GM10248 (cell line): ENCODE measurements around the gene INTS3.

Source experiments
- CTCF ChIA-PET: fragments of 300-600 bp; sonication (Branson Sonifier 250); formaldehyde crosslinking; extraction: SDS; loops from one replicate; lab custom pipeline; 2021; ENCODE audit warnings: antibody characterized with exemption; lab: Yijun Ruan, JAX
- POLR2A ChIA-PET: fragments of 350-650 bp; sonication (Branson Sonifier 250); formaldehyde crosslinking; extraction: SDS; loops from one replicate; lab custom pipeline; 2020; ENCODE audit warnings: antibody characterized with exemption; lab: Yijun Ruan, JAX
- DNase-seq: peaks from one replicate; pipeline ENCODE4 v3.0.0; 2012; ENCODE audit errors: extremely low spot score
- TF ChIP-seq, protein P1 (sequence below): IDR thresholded peaks from 2 replicates; pipeline ENCODE4 v1.5.1; 2012; ENCODE audit warnings: mild to moderate bottlenecking, low read depth; ENCODE audit errors: extremely low read depth, missing control alignments, control extremely low read depth

Gene INTS3

DNA sequence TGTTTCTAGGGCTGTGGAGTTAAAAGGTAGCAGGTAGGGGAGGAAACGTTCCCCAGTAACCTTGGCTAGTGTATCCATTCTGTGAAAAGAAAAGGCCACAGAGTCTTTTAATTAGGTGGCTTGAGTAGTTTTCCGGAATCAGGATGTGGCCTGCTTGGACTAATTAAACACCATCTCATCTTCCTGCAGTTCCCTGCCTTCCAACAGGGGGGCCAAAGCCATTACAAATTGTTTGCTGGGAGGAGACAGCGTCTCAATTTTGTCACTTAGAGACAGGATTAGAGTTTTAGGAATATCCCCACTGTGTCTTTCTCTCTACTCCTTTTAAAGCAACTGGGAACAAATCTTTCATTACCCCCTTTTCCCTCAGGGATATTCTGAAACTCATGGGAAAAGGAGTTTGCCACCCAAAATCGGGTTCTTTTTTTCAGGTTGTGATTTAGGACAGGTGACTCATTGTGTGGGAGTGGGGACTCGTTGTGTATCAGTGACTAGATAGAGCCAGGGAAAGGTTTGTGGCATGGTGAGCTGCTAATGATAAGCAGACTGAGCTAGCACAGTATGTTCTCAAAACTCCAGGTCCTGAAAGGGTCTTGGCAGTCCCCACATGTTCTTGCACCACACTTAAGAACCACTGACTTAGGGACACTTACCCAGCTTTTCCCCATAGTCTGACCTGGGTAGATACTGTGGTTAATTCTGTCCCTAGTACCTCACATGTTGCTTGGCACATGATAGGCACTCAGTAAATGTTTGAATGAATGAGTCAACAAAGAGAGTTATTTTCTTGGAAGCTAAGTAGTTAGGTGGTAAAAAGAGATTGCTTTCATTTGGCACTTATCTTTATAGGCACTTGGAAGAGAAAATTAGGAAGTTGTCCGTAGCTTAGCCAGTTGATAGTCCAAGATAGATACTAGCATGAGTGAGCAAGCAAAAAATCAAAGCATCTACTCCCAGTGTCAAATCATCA, 22.5 kb downstream of the INTS3 start:
- TF ChIP-seq, protein P1, sequence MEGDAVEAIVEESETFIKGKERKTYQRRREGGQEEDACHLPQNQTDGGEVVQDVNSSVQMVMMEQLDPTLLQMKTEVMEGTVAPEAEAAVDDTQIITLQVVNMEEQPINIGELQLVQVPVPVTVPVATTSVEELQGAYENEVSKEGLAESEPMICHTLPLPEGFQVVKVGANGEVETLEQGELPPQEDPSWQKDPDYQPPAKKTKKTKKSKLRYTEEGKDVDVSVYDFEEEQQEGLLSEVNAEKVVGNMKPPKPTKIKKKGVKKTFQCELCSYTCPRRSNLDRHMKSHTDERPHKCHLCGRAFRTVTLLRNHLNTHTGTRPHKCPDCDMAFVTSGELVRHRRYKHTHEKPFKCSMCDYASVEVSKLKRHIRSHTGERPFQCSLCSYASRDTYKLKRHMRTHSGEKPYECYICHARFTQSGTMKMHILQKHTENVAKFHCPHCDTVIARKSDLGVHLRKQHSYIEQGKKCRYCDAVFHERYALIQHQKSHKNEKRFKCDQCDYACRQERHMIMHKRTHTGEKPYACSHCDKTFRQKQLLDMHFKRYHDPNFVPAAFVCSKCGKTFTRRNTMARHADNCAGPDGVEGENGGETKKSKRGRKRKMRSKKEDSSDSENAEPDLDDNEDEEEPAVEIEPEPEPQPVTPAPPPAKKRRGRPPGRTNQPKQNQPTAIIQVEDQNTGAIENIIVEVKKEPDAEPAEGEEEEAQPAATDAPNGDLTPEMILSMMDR: no peak
- ChIA-PET CTCF (interaction anchor here (0.6 to 2.6 kb wide), 14 partner anchors 7 to 74 kb away, joined by 3 to 18 read pairs (median 4); partner anchors contain the start of gene NPR1), POLR2A (no interaction called here)
- no peak for DNase-seq

DNA sequence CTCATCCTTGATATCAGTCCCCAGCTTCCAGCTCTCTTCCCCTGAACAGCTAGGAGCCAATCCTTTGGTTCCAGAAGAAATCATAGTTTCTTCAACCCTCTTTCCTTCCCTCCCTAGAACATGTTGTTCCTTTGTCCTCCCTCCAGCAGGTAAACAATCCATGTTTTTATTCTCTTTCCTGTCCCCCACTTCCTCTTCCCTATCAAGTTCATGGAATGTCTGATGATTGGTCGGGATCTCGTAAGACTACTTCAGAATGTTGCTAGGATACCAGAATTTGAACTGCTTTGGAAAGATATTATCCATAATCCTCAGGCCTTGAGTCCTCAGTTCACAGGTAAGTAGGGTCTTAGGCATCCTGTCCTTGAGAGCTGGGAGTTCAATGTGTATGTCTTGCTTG, 24.2 kb downstream of the INTS3 start:
- ChIA-PET POLR2A (no interaction called here), CTCF (interaction anchor here (2.1 to 2.6 kb wide), 2 partner anchors 74 to 76 kb away, joined by 7 to 18 read pairs; partner anchors contain the start of gene NPR1)
- no peak for DNase-seq
- TF ChIP-seq, protein P1: no peak

- DNase-seq: no peak
- TF ChIP-seq, protein P1: no peak
- ChIA-PET CTCF (interaction anchor here (2.4 kb wide), 1 partner anchor 75 kb away, joined by 5 read pairs; no protein-coding TSS in a partner anchor), POLR2A (interaction anchor here (0.6 kb wide), 1 partner anchor 13 kb away, joined by 3 read pairs; no protein-coding TSS in a partner anchor)
Observed at GRCh38 chr1:153752571-153753195, 24.8 kb downstream of the INTS3 start.

- ChIA-PET CTCF (interaction anchor here (0.8 to 2.4 kb wide), 5 partner anchors 13 to 77 kb away, joined by 3 to 5 read pairs (median 3); no protein-coding TSS in a partner anchor), POLR2A (no interaction called here)
- DNase-seq: no peak
- TF ChIP-seq, protein P1: no peak
Observed at GRCh38 chr1:153754266-153754665, 26.4 kb downstream of the INTS3 start.

DNA sequence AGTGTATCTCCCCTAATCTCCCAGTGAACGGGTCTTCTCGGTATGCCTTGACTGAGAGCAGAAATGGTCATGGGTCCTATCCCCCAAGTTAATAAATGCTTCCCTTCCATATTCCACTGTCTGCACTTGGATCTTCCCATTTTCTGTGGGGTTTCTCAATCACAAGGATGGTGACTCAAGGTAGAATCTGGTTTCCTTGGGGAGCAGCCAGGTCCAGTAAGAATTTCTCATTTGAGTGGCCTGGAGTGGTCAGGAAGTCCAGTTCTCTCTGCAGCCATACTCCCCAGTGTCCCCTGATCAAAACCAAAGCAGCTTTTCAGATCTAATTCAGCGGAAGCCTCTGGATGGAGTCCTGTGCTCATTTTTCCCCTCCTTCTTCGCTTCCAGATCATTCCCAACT, 32.6 kb downstream of the INTS3 start:
- TF ChIP-seq, protein P1: no peak
- no peak for DNase-seq
- POLR2A ChIA-PET: no interaction called here
- CTCF ChIA-PET: interaction anchor here (1.0 to 4.4 kb wide), 5 partner anchors 10 to 26 kb away, joined by 3 to 18 read pairs (median 4); partner anchors contain the start of gene SLC27A3
